ENCODE data around the gene SIGLEC8. TPM values are rescaled to one million over a fixed set of nuclear protein-coding genes. Genes with fewer than 3 reads are reported as not detected.
A peak's percentile ranks its signal among the peaks of the same experiment; 100 is the strongest.
"Not testable (repeated sequence)": the region's sequence is repeated elsewhere in the genome, so short reads cannot be mapped to it uniquely, and the experiment has no call there.

SIGLEC8 gene
- total RNA-seq, 4 donors from 2014 or later, result 0.18 to 13.2 (median 0.52) TPM

DNA sequence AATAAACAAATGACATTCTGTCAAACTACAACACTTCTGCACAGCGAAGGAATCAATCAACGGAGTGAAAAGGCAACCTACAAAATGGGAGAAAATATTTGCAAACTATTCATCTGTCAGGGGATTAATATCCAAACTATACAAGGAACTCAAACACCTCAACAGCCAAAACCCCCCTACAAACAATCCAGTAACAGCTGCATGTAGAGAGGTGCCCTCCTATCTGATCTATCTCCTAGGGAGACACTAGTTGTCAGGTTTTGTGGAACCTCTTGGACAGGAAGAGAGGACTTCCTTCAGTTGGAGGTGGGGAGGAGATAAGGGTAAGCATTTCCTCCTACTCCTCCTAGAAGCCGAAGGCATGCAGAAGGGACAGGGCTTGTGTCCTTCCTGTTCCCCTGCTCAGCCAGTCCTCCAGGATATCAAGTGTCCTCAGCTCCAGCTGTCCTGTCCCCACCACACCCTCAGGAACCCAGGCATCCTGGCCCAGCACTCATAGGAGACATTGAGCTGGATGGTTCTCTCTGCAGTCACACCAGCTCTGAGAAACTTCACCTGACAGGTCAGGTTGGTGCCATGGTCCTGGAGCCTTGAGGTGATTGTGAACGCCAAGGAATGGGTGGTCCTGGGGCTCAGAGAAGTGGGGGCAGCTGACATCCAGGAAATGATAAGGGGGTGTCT is 9.8 kb upstream of the SIGLEC8 start:
- H3K27ac ChIP-seq, result no peak overlapping the region
- no peaks in the 10 kb centered on the region for H3K27me3 ChIP-seq
- no peaks in the 10 kb centered on the region for H3K4me1 ChIP-seq
- TF ChIP-seq, protein P1, sequence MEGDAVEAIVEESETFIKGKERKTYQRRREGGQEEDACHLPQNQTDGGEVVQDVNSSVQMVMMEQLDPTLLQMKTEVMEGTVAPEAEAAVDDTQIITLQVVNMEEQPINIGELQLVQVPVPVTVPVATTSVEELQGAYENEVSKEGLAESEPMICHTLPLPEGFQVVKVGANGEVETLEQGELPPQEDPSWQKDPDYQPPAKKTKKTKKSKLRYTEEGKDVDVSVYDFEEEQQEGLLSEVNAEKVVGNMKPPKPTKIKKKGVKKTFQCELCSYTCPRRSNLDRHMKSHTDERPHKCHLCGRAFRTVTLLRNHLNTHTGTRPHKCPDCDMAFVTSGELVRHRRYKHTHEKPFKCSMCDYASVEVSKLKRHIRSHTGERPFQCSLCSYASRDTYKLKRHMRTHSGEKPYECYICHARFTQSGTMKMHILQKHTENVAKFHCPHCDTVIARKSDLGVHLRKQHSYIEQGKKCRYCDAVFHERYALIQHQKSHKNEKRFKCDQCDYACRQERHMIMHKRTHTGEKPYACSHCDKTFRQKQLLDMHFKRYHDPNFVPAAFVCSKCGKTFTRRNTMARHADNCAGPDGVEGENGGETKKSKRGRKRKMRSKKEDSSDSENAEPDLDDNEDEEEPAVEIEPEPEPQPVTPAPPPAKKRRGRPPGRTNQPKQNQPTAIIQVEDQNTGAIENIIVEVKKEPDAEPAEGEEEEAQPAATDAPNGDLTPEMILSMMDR (IDR thresholded peaks at IDR 0.05), result no peak
- TF ChIP-seq POLR2A (IDR thresholded peaks at IDR 0.05), result no peak
- DNase-seq, result peak in 1 of 3 donors; percentile 43
- H3K9me3 ChIP-seq, result no peaks in the 10 kb centered on the region
- H3K4me3 ChIP-seq, result no peak overlapping the region
- no peaks in the 10 kb centered on the region for H3K36me3 ChIP-seq

DNA sequence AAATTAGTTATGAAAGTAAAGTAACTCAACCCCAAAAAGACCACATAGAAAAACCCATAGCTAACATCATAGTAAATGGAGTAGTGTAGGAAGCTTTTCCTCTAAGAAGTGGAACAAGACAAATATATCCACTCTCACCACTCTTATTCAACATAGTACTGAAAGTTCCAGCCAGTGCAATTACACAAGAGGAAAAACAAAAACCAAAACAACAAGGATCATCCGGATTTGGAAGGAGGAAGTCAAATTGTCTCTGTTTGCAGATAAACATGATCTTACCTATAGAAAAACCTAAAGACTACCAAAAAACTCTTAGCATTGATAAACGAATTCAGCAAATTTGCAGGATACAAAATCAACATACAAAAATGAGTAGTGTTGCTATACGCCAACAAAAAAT is 8.5 kb upstream of the SIGLEC8 start:
- H3K4me1 ChIP-seq, result no peaks in the 10 kb centered on the region
- H3K27ac ChIP-seq, result no peak overlapping the region
- no peaks in the 10 kb centered on the region for H3K9me3 ChIP-seq
- no peaks in the 10 kb centered on the region for H3K27me3 ChIP-seq
- H3K4me3 ChIP-seq, result no peak overlapping the region
- TF ChIP-seq, protein P1 (IDR thresholded peaks at IDR 0.05), result no peak
- no peak for TF ChIP-seq POLR2A (IDR thresholded peaks at IDR 0.05)
- DNase-seq, result no peak
- no peaks in the 10 kb centered on the region for H3K36me3 ChIP-seq

DNA sequence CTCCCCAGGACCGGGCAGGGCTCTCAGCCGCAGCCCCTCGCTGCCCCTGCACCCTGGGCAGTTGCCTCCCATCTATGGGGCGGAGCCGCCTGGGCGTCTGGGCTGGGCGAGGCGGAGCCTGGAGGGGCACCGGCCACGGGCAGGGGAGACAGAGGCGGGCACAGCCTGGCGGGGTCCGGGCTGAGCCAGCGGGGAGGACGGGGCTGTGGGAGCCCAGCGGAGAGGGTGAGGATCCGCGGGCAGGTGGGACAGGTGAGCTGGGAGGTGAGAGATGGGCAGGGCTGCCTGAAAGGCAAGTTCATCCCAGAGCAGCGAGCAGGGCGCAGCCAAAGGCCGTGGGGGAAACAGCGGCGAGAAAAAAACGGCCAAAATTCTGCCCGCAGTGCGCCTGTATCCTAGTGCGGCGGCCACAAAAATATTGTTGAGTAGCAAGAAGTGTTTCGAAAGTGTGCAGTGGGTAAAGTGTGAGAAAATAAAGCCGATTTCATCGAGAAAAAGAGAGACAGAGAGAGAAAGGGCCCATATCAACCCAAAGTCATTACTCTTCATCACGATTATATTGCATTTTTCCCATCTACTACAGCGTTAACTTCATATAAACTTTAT is 5.8 kb upstream of the SIGLEC8 start:
- not testable (repeated sequence) for H3K4me3 ChIP-seq, H3K27ac ChIP-seq, H3K36me3 ChIP-seq, H3K27me3 ChIP-seq, H3K4me1 ChIP-seq, H3K9me3 ChIP-seq
- DNase-seq, result peak in 1 of 3 donors; percentile 6

DNA sequence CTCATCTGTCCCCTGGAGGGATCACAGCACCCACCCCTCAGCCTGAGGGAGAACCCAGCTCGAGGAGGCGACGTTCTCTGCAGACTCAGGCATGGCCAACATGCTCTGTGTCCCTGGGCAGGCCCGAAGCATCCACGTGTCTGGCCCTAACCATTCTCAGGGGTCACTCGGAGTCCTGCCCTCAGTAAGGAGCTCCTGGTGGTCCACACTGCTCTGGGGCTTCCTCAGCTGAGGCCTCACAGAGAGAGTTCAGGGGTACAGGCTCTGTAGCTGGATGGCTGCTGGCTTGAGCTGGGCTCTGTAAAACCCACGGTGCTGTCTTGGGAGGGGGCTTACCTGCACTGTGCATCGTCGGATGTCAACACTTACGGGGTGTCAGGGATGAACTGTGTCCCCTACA is 4.4 kb upstream of the SIGLEC8 start:
- H3K4me1 ChIP-seq, result no peaks in the 10 kb centered on the region
- no peaks in the 10 kb centered on the region for H3K36me3 ChIP-seq
- peak in 1 of 3 donors; percentile 28 for DNase-seq

DNA sequence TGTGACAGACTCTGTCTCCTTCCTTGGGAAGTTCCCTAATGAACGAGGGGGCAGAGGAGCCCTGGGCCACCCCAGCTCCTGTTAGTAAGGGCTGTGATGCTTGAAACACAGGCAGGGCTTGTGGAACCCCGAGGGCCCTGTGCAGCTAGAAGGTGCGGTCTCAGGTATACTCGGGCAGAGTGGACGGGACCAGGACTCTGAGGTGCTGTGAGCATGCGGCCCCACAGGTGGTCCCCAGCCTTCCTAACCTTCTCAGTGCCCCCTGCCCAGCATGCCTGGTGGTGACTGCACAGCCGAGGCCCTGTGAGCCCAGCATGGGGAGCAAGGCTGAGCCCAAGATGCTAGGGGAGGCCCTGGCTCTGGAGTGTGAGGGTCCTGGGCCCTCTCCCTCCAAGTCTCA is 4.0 kb upstream of the SIGLEC8 start:
- Histone ChIP-seq H3K4me1 (no peaks in the 10 kb centered on the region), H3K9me3 (no peaks in the 10 kb centered on the region), H3K27me3 (no peaks in the 10 kb centered on the region), H3K27ac (peak overlapping the region in 1 of 4 donors; percentile 30), H3K36me3 (no peaks in the 10 kb centered on the region), H3K4me3 (no peak overlapping the region)
- DNase-seq, result peak in 1 of 3 donors; percentile 42
- TF ChIP-seq, protein P1 (IDR thresholded peaks at IDR 0.05), result no peak

More for the DNA sequence above, 4.4 kb upstream of the SIGLEC8 start:
- Histone ChIP-seq H3K27ac (no peak overlapping the region), H3K4me3 (no peak overlapping the region), H3K9me3 (no peaks in the 10 kb centered on the region), H3K27me3 (no peaks in the 10 kb centered on the region)
- TF ChIP-seq, protein P1 (IDR thresholded peaks at IDR 0.05), result no peak
- no peak for TF ChIP-seq POLR2A (IDR thresholded peaks at IDR 0.05)

DNA sequence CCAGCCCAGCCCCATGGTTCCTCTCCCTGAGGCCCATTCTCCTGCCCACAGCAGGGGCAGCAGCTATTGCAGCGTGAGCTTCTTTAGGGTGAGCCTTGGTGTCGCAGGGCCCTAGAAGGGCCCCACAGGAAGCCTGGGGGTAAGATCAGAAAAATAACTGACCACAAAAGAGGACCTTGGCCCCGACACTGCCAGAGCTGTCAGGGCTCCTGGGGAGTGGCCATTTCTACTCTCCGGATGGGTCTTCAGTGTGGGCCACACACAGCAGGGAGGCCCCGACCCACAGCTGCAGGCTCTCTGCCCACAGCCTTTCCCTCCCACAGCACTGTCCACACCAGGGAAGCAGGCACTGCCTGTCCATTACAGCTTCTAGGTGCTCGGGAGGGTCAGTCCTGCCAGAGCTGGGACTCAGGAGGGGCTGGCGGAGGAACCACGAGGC is 3.5 kb upstream of the SIGLEC8 start:
- peak overlapping the region in 1 of 4 donors; percentile 30 for H3K27ac ChIP-seq
- no peaks in the 10 kb centered on the region for H3K36me3 ChIP-seq
- no peaks in the 10 kb centered on the region for H3K9me3 ChIP-seq
- H3K4me3 ChIP-seq, result no peak overlapping the region
- H3K4me1 ChIP-seq, result no peaks in the 10 kb centered on the region
- H3K27me3 ChIP-seq, result no peaks in the 10 kb centered on the region
- TF ChIP-seq POLR2A (IDR thresholded peaks at IDR 0.05), result no peak
- TF ChIP-seq, protein P1 (IDR thresholded peaks at IDR 0.05), result no peak
- DNase-seq, result peak in 1 of 3 donors; percentile 44
